Heart left ventricle (tissue), 13 donors: ENCODE results near the gene DYNC1I1.

Source experiments
- CTCF ChIP-seq, 12 donors: fragments of 200-600 bp; sonication (generic) in 4 of 12; IDR thresholded peaks; one replicate each; pipeline versions ENCODE4 v1.5.0 to v1.8.0; 2018 to 2022; ENCODE audit warnings: antibody characterized with exemption in 12 of 12, mild to moderate bottlenecking in 5 of 12
- POLR2A ChIP-seq, 2 donors: fragments of 450-650 bp; IDR thresholded peaks; one replicate each; pipeline ENCODE4 v1.6.1; 2017; ENCODE audit warnings: antibody characterized with exemption in 2 of 2, mild to moderate bottlenecking in 2 of 2, moderate library complexity in 2 of 2
- donor health status: ischemic (EF 13 %, LVEDD 7.1; RV severe dilation, severe dysfunction).
- donor health status: DM: no; HTN: yes; CAD: no.
- donor health status: DM: no; HTN: no; CAD: no.
- donor health status: ischemic (EF 25% LVEDD 6.9; RV normal size, moderate dysfunction).
- donor health status: ischemic (EF 25% LVEDD 5.7; RV mildly dilated, moderate dysfunction).
- donor health status: ischemic (EF 35%, LVEDD 5.7; RV mildly dilated, moderate dysfunction).
- donor health status: nonischemic (EF 11% LVEDD 7.7; RV severe dilation, severe dysfunction).
- donor health status: DM: yes; HTN: yes; CAD: no.
- donor health status: PGD.
- donor health status: ischemic (EF 29% LVEDD 5.4; RV normal size, mild dysfunction).
- donor health status: nonischemic (EF 23%, LVEDD 6.1; RV moderate dilation, normal function).

- TF ChIP-seq CTCF (IDR thresholded peaks at IDR 0.05) (no peak), POLR2A (IDR thresholded peaks at IDR 0.05) (peak in 1 of 2 donors; percentile 61)
Observed at GRCh38 chr7:95772771-95773581, 622 bp downstream of the DYNC1I1 start.
